Rectal smooth muscle tissue (tissue), 1 donor: ENCODE data around the gene VRTN.
A peak's percentile ranks its signal among the peaks of the same experiment; 100 is the strongest.

Experiments
- H3K27ac ChIP-seq: one replicate; pipeline ENCODE4 v1.7.0; 2013; ENCODE audit warnings: low read depth, low read length, inconsistent platforms
- H3K27me3 ChIP-seq: one replicate; pipeline ENCODE4 v1.7.0; 2013; ENCODE audit warnings: low read length; ENCODE audit not compliant: control insufficient read depth, insufficient read depth
- H3K36me3 ChIP-seq: one replicate; pipeline ENCODE4 v1.7.0; 2013; ENCODE audit warnings: low read length; ENCODE audit not compliant: control insufficient read depth, insufficient read depth
- H3K4me1 ChIP-seq: one replicate; pipeline ENCODE4 v1.7.0; 2013; ENCODE audit warnings: low read length; ENCODE audit not compliant: control insufficient read depth, insufficient read depth
- H3K4me3 ChIP-seq: one replicate; pipeline ENCODE4 v1.7.0; 2013; ENCODE audit warnings: low read length
- H3K9ac ChIP-seq: one replicate; pipeline ENCODE4 v1.7.0; 2013; ENCODE audit warnings: low read length

VRTN gene

GRCh38 chr14:74348241-74348734 is at the start of gene VRTN:
Gene VRTN, plus strand, starts transcription at chr14:74348471. Its CDS starts 8,313 bp downstream, at chr14:74356784.
- H3K27me3 ChIP-seq = peaks cover 12% of the 10 kb centered on the region
- H3K4me1 ChIP-seq = no peaks in the 10 kb centered on the region
- no peak within 1 kb of the TSS for H3K4me3 ChIP-seq
- no peaks in the 10 kb centered on the region for H3K36me3 ChIP-seq
- no peak within 1 kb of the TSS for H3K27ac ChIP-seq
- no peak within 1 kb of the TSS for H3K9ac ChIP-seq

- Histone ChIP-seq H3K36me3 (peaks cover 30% of the 10 kb centered on the region), H3K27ac (no peak overlapping the region), H3K4me1 (peaks cover 2% of the 10 kb centered on the region), H3K27me3 (no peaks in the 10 kb centered on the region), H3K9ac (no peak overlapping the region), H3K4me3 (no peak overlapping the region)
Measured at GRCh38 chr14:74299061-74299545, 49.2 kb upstream of the VRTN start.

GRCh38 chr14:74301594-74302151 is 46.6 kb upstream of the VRTN start:
- Histone ChIP-seq H3K4me3 (peak overlapping the region; percentile 91), H3K9ac (no peak overlapping the region), H3K27me3 (no peaks in the 10 kb centered on the region), H3K4me1 (peaks cover 2% of the 10 kb centered on the region), H3K36me3 (peaks cover 13% of the 10 kb centered on the region), H3K27ac (peak overlapping the region; percentile 76)

GRCh38 chr14:74302152-74302628 is 46.1 kb upstream of the VRTN start:
- Histone ChIP-seq H3K36me3 (peaks cover 7% of the 10 kb centered on the region), H3K4me3 (peak overlapping the region; percentile 91), H3K27ac (peak overlapping the region; percentile 76), H3K27me3 (no peaks in the 10 kb centered on the region), H3K9ac (peak overlapping the region; percentile 80), H3K4me1 (peaks cover 2% of the 10 kb centered on the region)

- peak within 1 kb of the TSS; percentile 76 for H3K27ac ChIP-seq
- H3K36me3 ChIP-seq = peaks cover 5% of the 10 kb centered on the region
- H3K27me3 ChIP-seq = no peaks in the 10 kb centered on the region
- peaks cover 2% of the 10 kb centered on the region for H3K4me1 ChIP-seq
- peak within 1 kb of the TSS; percentile 80 for H3K9ac ChIP-seq
- H3K4me3 ChIP-seq = peak within 1 kb of the TSS; percentile 91
Measured at GRCh38 chr14:74302634-74303569, 45.4 kb upstream of the VRTN start, which contains the start of gene ABCD4. Gene ABCD4, minus strand, starts transcription at chr14:74302934. Its CDS starts 22 bp downstream, at chr14:74302912.

GRCh38 chr14:74308695-74309094 is 39.6 kb upstream of the VRTN start:
- H3K9ac ChIP-seq = no peak overlapping the region
- H3K27me3 ChIP-seq = no peaks in the 10 kb centered on the region
- H3K36me3 ChIP-seq = no peaks in the 10 kb centered on the region
- H3K27ac ChIP-seq = no peak overlapping the region
- no peak overlapping the region for H3K4me3 ChIP-seq
- no peaks in the 10 kb centered on the region for H3K4me1 ChIP-seq

- Histone ChIP-seq H3K9ac (no peak overlapping the region), H3K4me1 (no peaks in the 10 kb centered on the region), H3K36me3 (no peaks in the 10 kb centered on the region), H3K27me3 (no peaks in the 10 kb centered on the region), H3K27ac (no peak overlapping the region), H3K4me3 (no peak overlapping the region)
Measured at GRCh38 chr14:74309125-74310022, 38.9 kb upstream of the VRTN start.

- Histone ChIP-seq H3K4me1 (no peaks in the 10 kb centered on the region), H3K27me3 (no peaks in the 10 kb centered on the region), H3K4me3 (no peak overlapping the region), H3K9ac (no peak overlapping the region), H3K27ac (no peak overlapping the region), H3K36me3 (no peaks in the 10 kb centered on the region)
Measured at GRCh38 chr14:74312161-74312560, 36.1 kb upstream of the VRTN start.

GRCh38 chr14:74313601-74314000 is 34.7 kb upstream of the VRTN start:
- Histone ChIP-seq H3K36me3 (no peaks in the 10 kb centered on the region), H3K27ac (no peak overlapping the region), H3K9ac (no peak overlapping the region), H3K27me3 (no peaks in the 10 kb centered on the region), H3K4me3 (no peak overlapping the region), H3K4me1 (no peaks in the 10 kb centered on the region)

GRCh38 chr14:74314576-74314975 is 33.7 kb upstream of the VRTN start:
- no peak overlapping the region for H3K4me3 ChIP-seq
- no peak overlapping the region for H3K27ac ChIP-seq
- H3K9ac ChIP-seq = no peak overlapping the region
- H3K27me3 ChIP-seq = no peaks in the 10 kb centered on the region
- no peaks in the 10 kb centered on the region for H3K36me3 ChIP-seq
- H3K4me1 ChIP-seq = no peaks in the 10 kb centered on the region

GRCh38 chr14:74324931-74325361 is 23.3 kb upstream of the VRTN start:
- no peak overlapping the region for H3K27ac ChIP-seq
- no peak overlapping the region for H3K4me3 ChIP-seq
- no peaks in the 10 kb centered on the region for H3K27me3 ChIP-seq
- H3K36me3 ChIP-seq = no peaks in the 10 kb centered on the region
- H3K4me1 ChIP-seq = no peaks in the 10 kb centered on the region
- H3K9ac ChIP-seq = no peak overlapping the region
